Cardiac fibroblast (primary cell): ENCODE measurements around the gene SNX20.

Experiments used
- DNase-seq, 2 donors: peaks; one replicate each; pipeline versions ENCODE4 v3.0.0 to v3.0.0-alpha.2; 2010; ENCODE audit warnings: low read depth in 2 of 2
- H3K4me3 ChIP-seq, 2 donors: replicated peaks in 1 of 2; 1 replicate in 1 of 2; 2 replicates in 1 of 2; pipeline ENCODE4 v1.5.1; 2011; ENCODE audit warnings: low read depth in 2 of 2, low read length in 2 of 2, mild to moderate bottlenecking in 2 of 2, moderate library complexity in 1 of 2
- TF ChIP-seq, protein P1 (sequence below): IDR thresholded peaks from one replicate; pipeline ENCODE4 v1.5.1; 2011; ENCODE audit warnings: low read depth, mild to moderate bottlenecking, low read length, inconsistent platforms

SNX20 gene

GRCh38 chr16:50635505-50636392 is 45.4 kb downstream of the SNX20 start:
- TF ChIP-seq, protein P1, sequence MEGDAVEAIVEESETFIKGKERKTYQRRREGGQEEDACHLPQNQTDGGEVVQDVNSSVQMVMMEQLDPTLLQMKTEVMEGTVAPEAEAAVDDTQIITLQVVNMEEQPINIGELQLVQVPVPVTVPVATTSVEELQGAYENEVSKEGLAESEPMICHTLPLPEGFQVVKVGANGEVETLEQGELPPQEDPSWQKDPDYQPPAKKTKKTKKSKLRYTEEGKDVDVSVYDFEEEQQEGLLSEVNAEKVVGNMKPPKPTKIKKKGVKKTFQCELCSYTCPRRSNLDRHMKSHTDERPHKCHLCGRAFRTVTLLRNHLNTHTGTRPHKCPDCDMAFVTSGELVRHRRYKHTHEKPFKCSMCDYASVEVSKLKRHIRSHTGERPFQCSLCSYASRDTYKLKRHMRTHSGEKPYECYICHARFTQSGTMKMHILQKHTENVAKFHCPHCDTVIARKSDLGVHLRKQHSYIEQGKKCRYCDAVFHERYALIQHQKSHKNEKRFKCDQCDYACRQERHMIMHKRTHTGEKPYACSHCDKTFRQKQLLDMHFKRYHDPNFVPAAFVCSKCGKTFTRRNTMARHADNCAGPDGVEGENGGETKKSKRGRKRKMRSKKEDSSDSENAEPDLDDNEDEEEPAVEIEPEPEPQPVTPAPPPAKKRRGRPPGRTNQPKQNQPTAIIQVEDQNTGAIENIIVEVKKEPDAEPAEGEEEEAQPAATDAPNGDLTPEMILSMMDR: no peak
- H3K4me3 ChIP-seq: no peak overlapping the region
- no peak for DNase-seq

GRCh38 chr16:50634947-50635346 is 46.2 kb downstream of the SNX20 start:
- TF ChIP-seq, protein P1: no peak
- no peak for DNase-seq
- H3K4me3 ChIP-seq: no peak overlapping the region

GRCh38 chr16:50634090-50634489 is 47.0 kb downstream of the SNX20 start:
- no peak for DNase-seq
- no peak overlapping the region for H3K4me3 ChIP-seq
- TF ChIP-seq, protein P1: no peak

DNA sequence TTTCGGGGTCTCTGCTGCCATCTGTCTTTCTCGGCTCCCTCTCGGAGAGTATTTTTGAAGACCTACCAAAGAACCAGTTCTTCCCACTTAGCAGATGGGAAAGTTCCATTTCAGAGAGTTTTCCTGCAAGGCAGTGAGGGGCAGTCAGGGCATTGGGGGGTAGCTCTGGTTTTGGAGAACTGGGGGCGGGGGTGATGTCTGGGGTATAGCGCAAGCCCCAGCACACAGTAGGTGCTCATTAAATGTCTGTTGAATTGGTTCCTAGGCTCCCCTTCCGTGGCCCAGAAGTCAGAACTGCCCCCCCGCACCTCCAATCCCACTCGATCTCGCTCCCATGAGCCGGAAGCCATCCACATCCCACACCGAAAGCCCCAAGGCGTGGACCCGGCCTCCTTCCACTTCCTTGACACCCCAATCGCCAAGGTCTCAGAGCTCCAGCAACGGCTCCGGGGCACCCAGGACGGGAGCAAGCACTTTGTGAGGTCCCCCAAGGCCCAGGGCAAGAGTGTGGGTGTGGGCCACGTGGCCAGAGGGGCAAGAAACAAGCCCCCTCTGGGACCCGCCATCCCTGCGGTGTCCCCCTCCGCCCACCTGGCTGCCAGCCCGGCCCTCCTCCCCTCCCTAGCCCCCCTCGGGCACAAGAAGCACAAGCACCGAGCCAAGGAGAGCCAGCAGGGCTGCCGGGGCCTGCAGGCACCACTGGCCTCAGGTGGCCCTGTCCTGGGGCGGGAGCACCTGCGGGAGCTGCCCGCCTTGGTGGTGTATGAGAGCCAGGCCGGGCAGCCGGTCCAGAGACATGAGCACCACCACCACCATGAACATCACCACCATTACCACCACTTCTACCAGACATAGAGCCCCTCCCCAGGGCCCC is 47.9 kb downstream of the SNX20 start:
- TF ChIP-seq, protein P1: no peak
- H3K4me3 ChIP-seq: no peak overlapping the region
- no peak for DNase-seq

GRCh38 chr16:50631985-50632576 is 49.0 kb downstream of the SNX20 start:
- no peak for DNase-seq
- H3K4me3 ChIP-seq: no peak overlapping the region
- TF ChIP-seq, protein P1: no peak

GRCh38 chr16:50631249-50631984 is 49.7 kb downstream of the SNX20 start:
- H3K4me3 ChIP-seq: no peak overlapping the region
- TF ChIP-seq, protein P1: no peak
- no peak for DNase-seq
